HG03045 (cell line): Measurements from ENCODE around the gene TLR6.
"Not testable (repeated sequence)": the region's sequence is repeated elsewhere in the genome, so short reads cannot be mapped to it uniquely, and the experiment has no call there.

Source experiments
- ATAC-seq: cut with Tn5 transposase; IDR thresholded peaks from one replicate; pipeline ENCODE4 v1.9.1; 2021; ENCODE audit warnings: mild to moderate bottlenecking, moderate library complexity; ENCODE audit not compliant: unreplicated experiment

The TLR6 gene

DNA sequence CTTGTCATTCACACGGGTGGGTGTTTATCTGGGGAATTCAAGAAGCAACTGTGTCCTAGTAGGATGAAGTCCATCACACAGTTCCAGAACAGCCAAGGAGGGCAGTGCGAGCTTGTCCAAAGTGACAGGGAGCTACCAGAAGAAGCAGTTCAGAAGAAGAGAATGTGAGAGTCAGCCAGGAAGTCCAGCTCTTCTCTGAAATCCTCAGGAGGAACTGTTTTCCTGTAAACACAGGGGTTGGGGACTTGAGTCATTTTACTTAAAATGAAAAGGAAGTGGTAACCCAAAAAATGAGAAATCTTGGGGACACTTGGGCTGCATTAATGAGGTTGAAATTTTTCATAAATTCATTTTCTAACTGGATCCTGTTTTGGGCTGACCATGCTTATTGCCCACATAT, 65.6 kb downstream of the TLR6 start:
- ATAC-seq = no peak

DNA sequence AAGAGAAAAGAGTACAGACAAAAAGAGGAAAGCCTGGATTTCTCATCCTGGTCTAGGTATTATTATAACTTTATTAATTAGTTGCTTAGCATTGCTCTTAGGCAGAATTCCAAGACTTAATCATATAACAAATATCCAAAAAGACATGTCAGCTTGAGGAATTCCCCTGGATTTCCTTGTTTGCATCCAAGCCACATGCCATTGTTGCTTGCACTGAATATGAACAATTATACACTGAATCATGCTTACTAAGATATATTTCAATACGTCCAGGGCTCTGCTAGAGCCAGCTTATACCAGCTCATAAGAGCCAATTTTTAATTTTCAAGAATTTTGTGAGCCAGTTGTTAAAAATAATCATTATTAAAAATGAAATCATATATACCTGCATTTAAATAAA, 68.3 kb downstream of the TLR6 start:
- no peak for ATAC-seq

DNA sequence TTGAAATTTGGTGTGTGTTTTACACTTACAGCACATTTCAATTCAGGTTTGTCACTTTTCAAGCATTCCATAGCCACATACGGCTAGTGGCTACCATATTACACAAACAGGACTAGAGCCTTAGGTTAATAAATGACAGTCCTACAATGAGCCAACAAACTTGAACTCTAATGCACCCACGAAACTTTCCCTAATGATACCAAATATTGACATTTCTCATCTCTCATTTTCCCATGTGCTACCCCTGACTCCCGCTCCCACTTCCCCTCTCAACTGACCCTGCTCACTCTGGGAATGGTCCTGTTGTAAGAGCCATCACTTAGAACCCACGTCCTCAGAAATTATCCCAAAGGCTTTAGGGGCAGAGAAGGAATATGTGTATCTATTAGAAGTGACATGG, 68.9 kb downstream of the TLR6 start:
- no peak for ATAC-seq

DNA sequence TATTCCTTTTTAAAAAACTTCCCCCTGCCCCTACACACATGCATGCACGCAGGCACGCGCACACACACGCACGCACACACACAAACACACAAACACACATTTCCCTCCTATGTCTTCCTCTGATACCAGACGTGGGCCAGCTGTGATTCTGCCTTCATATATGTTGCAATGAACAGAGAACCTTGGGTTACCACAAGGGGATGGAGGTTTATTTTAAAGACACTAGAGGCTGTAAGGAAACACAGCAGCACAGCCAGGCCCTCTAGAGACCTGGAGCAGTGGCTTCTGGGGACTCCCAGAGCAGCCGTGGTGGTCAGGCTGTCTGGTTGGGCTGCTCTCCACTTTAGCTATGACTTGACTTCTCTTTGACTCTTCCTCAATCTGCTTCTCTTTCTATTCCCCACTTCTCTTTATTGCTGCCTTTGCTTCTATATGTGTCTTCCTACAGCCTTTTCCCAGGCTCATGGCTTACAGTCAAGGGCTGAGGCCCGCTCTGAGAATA, 70.7 kb downstream of the TLR6 start:
- peak; percentile 76 for ATAC-seq

DNA sequence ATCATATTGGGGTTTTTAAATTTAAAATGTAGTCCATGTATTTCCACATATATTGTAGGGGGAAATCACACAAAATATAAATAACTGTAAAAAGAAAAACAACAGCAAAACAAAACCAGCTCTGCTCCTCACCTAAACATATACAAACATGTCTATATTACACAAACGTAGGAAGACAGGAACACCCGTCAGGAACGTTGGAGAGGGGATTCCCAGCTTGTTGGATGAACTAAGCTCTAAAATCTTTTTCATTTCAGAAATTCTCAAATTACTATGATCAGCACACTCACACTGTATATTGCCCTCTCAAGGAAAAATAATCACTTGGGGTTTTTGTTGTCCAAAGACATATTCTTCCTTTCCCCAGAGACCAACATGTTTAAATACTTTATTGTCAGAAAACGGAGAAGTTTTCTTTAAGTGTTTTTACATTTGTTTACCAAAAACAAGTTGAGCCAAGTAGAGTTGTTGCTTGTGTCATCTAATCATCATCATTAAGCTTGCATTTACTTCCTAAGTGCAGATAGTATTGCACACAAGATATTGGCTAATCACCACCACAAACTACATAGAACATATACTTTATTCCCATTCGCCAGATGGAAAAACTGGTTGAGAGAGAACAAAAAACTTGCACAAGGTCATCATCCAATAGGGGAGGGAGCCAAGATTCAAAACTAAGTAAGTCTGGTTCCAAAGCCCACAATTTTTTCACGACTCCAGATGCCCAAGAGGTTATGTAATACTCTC, 71.4 kb downstream of the TLR6 start:
- no peak for ATAC-seq

DNA sequence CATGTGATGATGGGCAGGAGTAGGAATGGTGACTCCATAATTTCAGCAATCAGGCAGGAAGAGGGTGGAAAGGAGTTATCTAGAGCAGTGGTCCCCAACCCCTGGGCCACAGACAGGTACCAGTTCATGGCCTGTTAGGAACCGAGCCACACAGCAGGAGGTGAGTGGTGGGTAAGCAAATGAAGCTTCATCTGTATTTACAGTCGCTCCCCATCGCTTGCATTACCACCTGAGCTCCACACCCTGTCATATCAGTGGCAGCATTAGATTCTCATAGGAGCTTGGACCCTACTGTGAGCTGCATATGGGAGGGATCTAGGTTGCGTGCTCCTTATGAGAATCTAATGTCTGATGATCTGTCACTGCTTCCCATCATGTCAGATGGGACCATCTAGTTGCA, 72.5 kb downstream of the TLR6 start:
- no peak for ATAC-seq

DNA sequence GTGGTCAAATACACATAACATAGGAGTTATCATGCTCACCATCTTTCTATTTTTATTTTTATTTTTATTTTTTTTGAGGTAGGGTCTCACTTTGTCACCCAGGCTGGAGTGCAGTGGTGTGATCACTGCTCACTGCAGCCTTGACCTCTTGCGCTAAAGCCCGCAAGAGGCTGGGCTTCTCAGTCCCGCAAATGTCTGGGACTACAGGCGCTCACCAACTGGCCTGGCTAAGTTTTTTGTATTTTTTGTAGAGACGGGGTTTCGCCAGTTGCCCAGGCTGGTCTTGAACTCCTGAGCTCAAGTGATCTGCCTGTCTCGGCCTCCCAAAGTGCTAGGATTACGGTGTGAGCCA, 73.5 kb downstream of the TLR6 start:
- ATAC-seq = no peak

DNA sequence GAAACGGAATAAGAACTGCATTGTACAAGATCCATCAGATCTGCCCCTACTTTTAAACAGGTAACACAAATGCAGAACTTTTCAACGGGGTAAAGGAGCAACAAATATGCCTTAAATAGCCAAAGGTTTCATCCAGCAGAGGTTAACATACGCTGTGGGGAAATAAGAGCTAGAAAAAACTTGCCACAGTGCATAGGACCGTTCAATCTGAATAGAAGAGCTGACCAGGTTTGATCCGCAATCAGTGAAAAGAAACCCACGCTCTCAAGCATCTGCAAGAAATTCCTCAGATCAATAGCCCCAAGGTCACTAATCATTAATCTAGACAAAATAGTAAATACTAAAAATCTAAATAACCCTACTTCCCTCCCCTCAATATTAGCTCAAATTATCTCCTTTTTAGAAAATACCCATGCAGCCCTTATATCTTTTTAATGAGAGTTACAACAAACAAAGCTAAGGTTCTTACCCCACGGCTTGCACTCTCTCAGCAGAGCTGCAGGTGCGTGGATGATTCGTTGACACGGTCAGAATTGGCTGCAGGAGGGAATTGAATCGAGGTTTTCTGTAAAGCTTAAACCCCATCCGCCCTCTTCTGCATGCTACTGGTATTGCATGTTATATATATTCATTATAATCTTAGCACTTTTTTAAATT, 74.0 kb downstream of the TLR6 start, which contains the start of gene TLR10:
TSS of gene TLR10 (minus strand) at position 539 of the 657 bp plus-strand sequence. CDS start 7,400 bp downstream, outside the sequence.
- no peak for ATAC-seq

DNA sequence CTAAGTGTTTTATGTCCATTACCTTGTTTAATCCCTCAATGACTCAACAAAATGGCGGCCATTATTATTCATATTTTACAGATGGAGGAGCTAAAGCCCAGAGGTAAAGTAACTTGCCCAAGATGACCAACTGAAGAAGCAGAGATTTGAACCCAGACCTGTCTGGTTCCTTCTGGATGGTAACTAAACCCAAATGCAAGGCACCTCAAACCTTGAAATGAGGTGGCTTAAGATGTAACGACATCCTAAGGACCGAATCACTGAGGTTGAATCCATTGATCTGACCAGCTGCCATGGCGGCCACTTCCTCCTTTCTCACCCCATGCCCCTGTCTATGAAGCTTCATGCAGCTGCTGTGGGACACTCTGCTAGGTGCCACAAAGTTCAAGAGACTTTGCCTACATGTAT, 74.8 kb downstream of the TLR6 start:
- ATAC-seq = no peak

DNA sequence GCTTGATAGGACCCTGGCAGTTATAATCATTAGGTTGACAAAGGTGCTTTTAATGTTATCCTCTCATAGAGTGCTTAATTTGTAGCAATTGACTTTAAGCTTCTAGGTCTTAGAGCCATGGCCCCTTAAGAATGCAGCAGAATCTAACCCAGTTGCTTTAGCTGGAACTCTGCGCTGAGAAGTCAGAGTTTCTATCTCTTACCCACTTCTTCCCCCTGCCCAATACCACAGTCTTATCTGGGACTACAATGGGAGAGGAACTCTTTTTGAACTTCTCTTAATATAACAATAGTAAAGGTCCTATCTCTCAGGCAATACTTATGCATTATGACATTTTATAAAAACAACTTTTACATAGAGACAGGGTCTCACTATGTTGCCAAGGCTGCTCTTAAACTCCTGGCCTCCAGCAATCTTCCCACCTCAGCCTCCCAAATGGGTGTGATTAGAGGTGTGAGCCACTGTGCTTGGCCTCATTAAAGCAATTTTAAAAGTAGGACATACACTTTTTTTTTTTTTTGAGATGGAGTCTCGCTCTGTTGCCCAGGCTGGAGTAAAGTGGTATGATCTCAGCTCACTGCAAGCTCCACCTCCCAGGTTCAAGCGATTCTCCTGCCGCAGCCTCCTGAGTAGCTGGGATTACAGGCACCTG, 75.7 kb downstream of the TLR6 start:
- no peak for ATAC-seq

DNA sequence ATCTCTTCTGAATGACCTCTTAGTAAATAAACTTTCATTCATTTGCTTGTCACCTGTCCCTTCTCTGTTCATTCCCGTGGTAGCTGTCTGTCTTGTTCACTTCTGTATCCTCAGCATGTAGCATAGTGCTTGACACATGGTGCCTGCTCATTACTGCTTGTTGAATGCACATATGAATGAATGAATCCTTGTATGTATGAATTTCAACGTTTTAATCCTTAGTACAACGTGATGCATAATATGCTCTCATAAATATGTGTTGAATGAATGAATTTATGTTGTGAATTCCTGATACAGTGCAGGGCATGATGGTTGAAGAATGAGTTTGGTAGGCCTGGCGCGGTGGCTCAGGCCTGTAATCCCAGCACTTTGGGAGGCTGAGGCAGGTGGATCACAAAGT, 76.8 kb downstream of the TLR6 start:
- no peak for ATAC-seq

DNA sequence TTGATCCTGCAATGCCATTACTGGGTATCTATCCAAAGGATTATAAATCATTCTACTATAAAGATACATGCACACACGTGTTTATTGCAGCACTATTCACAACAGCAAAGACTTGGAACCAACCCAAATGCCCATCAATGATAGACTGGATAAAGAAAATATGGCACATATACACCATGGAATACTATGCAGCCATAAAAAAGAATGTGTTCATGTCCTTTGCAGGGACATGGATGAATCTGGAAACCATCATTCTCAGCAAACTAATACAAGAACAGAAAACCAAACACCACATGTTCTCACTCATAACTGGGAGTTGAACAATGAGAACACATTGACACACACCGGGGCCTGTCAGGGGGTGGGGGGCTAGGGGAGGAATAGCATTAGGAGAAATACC, 78.7 kb downstream of the TLR6 start:
- ATAC-seq = not testable (repeated sequence)

DNA sequence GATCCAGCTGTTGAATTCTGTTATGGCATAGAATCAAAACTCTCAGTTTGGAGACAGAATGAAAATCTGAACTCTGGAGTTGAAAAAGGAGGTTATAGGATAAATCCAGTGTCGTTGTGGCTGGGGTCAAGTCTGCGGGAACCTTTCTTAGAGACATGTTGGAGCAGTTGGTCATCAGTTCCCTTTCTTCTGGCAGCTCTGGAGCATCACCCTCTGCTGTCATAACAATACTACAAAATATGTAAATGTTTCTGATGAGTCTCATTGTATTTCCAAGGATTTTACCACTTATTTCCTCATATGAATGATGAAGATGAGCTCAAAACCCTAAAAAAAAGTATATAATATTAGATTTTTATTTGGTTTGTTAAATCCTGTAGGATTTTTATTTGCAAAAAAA, 81.3 kb downstream of the TLR6 start:
- ATAC-seq = no peak

DNA sequence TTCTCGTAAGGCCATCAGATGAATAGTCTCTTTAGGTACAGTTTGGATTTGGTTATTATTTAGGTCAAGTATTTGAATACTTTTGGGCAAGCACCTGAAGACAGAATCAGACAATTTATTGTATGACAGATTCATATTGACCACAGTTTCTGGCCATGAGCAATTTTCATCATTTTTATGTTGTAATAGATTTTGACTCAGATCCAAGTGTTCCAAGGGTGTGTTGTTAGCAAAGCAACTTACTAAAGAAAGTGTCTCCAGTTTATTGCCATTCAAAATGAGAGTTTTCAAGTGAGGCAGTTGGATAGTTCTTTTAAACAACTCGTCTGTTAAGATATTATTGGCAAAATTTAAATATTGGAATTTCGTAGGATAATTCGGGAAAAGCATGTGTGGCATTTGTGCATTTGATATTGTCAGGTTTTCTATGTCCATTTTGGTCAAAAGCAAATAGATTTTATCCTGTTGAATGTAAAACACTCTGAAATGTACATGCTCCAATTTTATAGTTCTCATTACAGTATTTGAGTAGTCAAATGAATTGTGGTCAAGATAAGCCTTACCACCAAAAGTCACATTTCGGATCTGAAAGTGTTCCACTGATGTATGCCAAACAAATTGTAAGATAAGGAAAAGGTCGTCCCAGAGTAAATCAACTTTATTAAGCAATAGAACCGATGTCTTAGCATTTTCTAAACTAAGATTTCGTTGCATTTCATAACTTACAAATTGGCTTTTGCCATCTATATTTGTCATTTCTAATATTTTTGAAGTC, 82.2 kb downstream of the TLR6 start:
- ATAC-seq = no peak
